Neural progenitor cell (in vitro differentiated cells): Measurements from ENCODE around the gene ABTB2. TPM values are rescaled to one million over a fixed set of nuclear protein-coding genes. Genes with fewer than 3 reads are reported as not detected.

Source experiments
- DNase-seq: peaks from one replicate; pipeline ENCODE4 v3.0.0-alpha.2; 2016; ENCODE audit warnings: low spot score
- H2AFZ ChIP-seq: fragments of 200-600 bp; sonication (generic); replicated peaks from 2 replicates; pipeline ENCODE4 v1.6.1; 2016; ENCODE audit warnings: antibody characterized with exemption
- H3F3A ChIP-seq: fragments of 200-600 bp; sonication (generic); 2 replicates; pipeline ENCODE4 v1.6.1; 2016; ENCODE audit warnings: antibody characterized with exemption, low read depth
- H3K27ac ChIP-seq: fragments of 200-600 bp; sonication (generic); 2 replicates; pipeline ENCODE4 v1.5.1; 2016; ENCODE audit warnings: mild to moderate bottlenecking
- H3K27me3 ChIP-seq: fragments of 200-600 bp; sonication (generic); 2 replicates; pipeline ENCODE4 v1.6.1; 2016; ENCODE audit warnings: mild to moderate bottlenecking, moderate library complexity
- H3K36me3 ChIP-seq: fragments of 200-600 bp; sonication (generic); 2 replicates; pipeline ENCODE4 v1.5.1; 2016
- H3K4me1 ChIP-seq: fragments of 200-600 bp; sonication (generic); 2 replicates; pipeline ENCODE4 v1.6.1; 2016; ENCODE audit warnings: mixed run types
- H3K4me2 ChIP-seq: fragments of 200-600 bp; sonication (generic); 2 replicates; pipeline ENCODE4 v1.6.1; 2016
- H3K4me3 ChIP-seq: fragments of 200-600 bp; sonication (generic); 2 replicates; pipeline ENCODE4 v1.5.1; 2016
- H3K79me2 ChIP-seq: fragments of 200-600 bp; sonication (generic); 2 replicates; pipeline ENCODE4 v1.6.1; 2016; ENCODE audit warnings: low read depth
- H3K9ac ChIP-seq: fragments of 200-600 bp; sonication (generic); 2 replicates; pipeline ENCODE4 v1.6.1; 2016
- H3K9me3 ChIP-seq: fragments of 200-600 bp; sonication (generic); 2 replicates; pipeline ENCODE4 v1.5.1; 2016; ENCODE audit warnings: low read depth
- H4K20me1 ChIP-seq: fragments of 200-600 bp; sonication (generic); 2 replicates; pipeline ENCODE4 v1.6.1; 2016; ENCODE audit warnings: low read depth
- H3K27ac Mint-ChIP-seq: 3 replicates; pipeline ENCODE4 v1.8.0; 2021; ENCODE audit warnings: mixed read lengths
- H3K27me3 Mint-ChIP-seq: 2 replicates; pipeline ENCODE4 v1.8.0; 2022; ENCODE audit warnings: low read depth, mild to moderate bottlenecking, inconsistent platforms, moderate library complexity, mixed read lengths; ENCODE audit not compliant: insufficient read depth
- H3K36me3 Mint-ChIP-seq: 3 replicates; pipeline ENCODE4 v1.8.0; 2021; ENCODE audit warnings: mixed read lengths
- H3K4me1 Mint-ChIP-seq: 3 replicates; pipeline ENCODE4 v1.8.0; 2021; ENCODE audit warnings: mixed read lengths
- H3K4me3 Mint-ChIP-seq: 3 replicates; pipeline ENCODE4 v1.8.0; 2021; ENCODE audit warnings: mild to moderate bottlenecking, moderate library complexity, mixed read lengths
- H3K9me3 Mint-ChIP-seq: 3 replicates; pipeline ENCODE4 v1.8.0; 2020; ENCODE audit warnings: mixed read lengths
- EZH2 ChIP-seq: fragments of 200-600 bp; sonication (generic); IDR thresholded peaks from 2 replicates; pipeline ENCODE4 v1.6.1; 2017; ENCODE audit warnings: antibody characterized with exemption, mild to moderate bottlenecking, moderate library complexity
- EZH2phosphoT487 ChIP-seq: fragments of 200-600 bp; sonication (generic); IDR thresholded peaks from 2 replicates; pipeline ENCODE4 v1.6.1; 2017; ENCODE audit warnings: antibody characterized with exemption
- total RNA-seq: library from RNA; depleted of rRNA; stranded (reverse); fragments of >200 nt; gene quantifications from 2 replicates; pipeline ENCODE4 v1.2.3, GENCODE V29; 2015; ENCODE audit warnings: low replicate concordance
- TF ChIP-seq, protein P1 (sequence below): fragments of 200-600 bp; sonication (generic); IDR thresholded peaks from 2 replicates; pipeline ENCODE4 v1.5.1; 2017; ENCODE audit warnings: antibody characterized with exemption, mild to moderate bottlenecking

Gene ABTB2
- total RNA-seq, 1 donor from 2014 or later = 0.37 TPM

- Histone ChIP-seq H3K27me3 (no peaks in the 10 kb centered on the region), H3K4me3 (no peak overlapping the region), H3F3A (peaks cover 11% of the 10 kb centered on the region), H3K4me2 (no peak overlapping the region), H3K9ac (no peak overlapping the region), H3K79me2 (no peaks in the 10 kb centered on the region), H3K4me1 (peaks cover 15% of the 10 kb centered on the region), H3K36me3 (no peaks in the 10 kb centered on the region), H4K20me1 (no peaks in the 10 kb centered on the region), H3K27ac (no peak overlapping the region), H3K9me3 (no peaks in the 10 kb centered on the region), H2AFZ (no peak overlapping the region)
- TF ChIP-seq EZH2 (no peak), EZH2phosphoT487 (no peak)
- H3K4me1 Mint-ChIP-seq = peaks cover 48% of the 10 kb centered on the region
- H3K9me3 Mint-ChIP-seq = no peaks in the 10 kb centered on the region
- H3K27me3 Mint-ChIP-seq = peaks cover 2% of the 10 kb centered on the region
- H3K27ac Mint-ChIP-seq = no peak overlapping the region
- H3K4me3 Mint-ChIP-seq = no peak overlapping the region
- peak; percentile 24 for DNase-seq
- no peaks in the 10 kb centered on the region for H3K36me3 Mint-ChIP-seq
These were observed 148.0 kb downstream of the ABTB2 start for GRCh38 chr11:34209809-34210208.

- no peak overlapping the region for H3K9ac ChIP-seq
These were observed 149.3 kb downstream of the ABTB2 start for GRCh38 chr11:34208266-34209135.

DNA sequence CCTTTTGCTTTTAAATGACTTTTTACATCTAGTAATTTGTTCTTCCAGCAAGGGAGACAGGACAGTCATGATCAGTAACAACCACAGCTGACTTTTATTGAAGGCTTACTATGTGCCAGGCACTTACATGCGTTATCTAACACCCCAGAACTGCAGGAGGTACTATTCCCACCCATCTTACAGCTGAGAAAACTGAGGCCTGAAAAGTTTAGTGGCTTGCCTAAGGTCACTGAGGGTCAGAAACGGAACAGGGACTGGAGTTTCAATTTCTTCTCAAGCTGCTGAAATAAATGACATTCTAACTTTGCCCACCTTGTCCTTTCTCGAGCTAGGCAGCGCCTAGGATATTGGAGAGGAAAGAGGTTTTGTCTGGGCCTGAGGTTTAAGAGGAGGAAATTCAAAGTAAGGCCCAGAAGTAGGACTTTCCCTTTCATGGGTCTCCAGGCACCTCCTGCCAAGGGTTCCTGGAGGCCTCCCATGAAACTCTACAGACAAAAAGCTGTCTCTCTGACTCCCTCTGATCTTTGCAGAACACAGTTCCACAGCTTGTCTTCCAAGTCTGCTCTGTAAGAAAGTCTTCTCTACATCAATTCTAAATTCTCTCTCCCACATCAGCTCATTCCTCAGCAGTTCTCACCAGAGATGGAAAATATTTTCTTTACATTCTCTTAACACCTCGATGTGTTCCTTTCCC lies 150.2 kb downstream of the ABTB2 start:
- no peaks in the 10 kb centered on the region for H3K36me3 Mint-ChIP-seq

More at GRCh38 chr11:34208266-34209135, 149.3 kb downstream of the ABTB2 start:
- Mint-ChIP-seq H3K9me3 (no peaks in the 10 kb centered on the region), H3K4me1 (peaks cover 51% of the 10 kb centered on the region), H3K4me3 (no peak overlapping the region), H3K27me3 (peaks cover 2% of the 10 kb centered on the region), H3K27ac (peak overlapping the region; percentile 64), H3K36me3 (no peaks in the 10 kb centered on the region)
- Histone ChIP-seq H3K27me3 (no peaks in the 10 kb centered on the region), H3K4me2 (no peak overlapping the region), H3K4me1 (peaks cover 15% of the 10 kb centered on the region), H3K4me3 (no peak overlapping the region), H3F3A (peaks cover 11% of the 10 kb centered on the region), H2AFZ (no peak overlapping the region), H3K79me2 (no peaks in the 10 kb centered on the region), H3K9me3 (no peaks in the 10 kb centered on the region), H3K27ac (no peak overlapping the region), H4K20me1 (no peaks in the 10 kb centered on the region), H3K36me3 (no peaks in the 10 kb centered on the region)
- DNase-seq = no peak
- TF ChIP-seq EZH2phosphoT487 = no peak
- no peak for TF ChIP-seq EZH2
- TF ChIP-seq, protein P1, sequence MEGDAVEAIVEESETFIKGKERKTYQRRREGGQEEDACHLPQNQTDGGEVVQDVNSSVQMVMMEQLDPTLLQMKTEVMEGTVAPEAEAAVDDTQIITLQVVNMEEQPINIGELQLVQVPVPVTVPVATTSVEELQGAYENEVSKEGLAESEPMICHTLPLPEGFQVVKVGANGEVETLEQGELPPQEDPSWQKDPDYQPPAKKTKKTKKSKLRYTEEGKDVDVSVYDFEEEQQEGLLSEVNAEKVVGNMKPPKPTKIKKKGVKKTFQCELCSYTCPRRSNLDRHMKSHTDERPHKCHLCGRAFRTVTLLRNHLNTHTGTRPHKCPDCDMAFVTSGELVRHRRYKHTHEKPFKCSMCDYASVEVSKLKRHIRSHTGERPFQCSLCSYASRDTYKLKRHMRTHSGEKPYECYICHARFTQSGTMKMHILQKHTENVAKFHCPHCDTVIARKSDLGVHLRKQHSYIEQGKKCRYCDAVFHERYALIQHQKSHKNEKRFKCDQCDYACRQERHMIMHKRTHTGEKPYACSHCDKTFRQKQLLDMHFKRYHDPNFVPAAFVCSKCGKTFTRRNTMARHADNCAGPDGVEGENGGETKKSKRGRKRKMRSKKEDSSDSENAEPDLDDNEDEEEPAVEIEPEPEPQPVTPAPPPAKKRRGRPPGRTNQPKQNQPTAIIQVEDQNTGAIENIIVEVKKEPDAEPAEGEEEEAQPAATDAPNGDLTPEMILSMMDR = no peak

More for the DNA sequence above, 150.2 kb downstream of the ABTB2 start:
- Mint-ChIP-seq H3K27me3 (peaks cover 2% of the 10 kb centered on the region), H3K27ac (no peak overlapping the region), H3K4me3 (no peak overlapping the region), H3K9me3 (no peaks in the 10 kb centered on the region), H3K4me1 (peaks cover 55% of the 10 kb centered on the region)
- Histone ChIP-seq H3K4me3 (no peak overlapping the region), H3K79me2 (no peaks in the 10 kb centered on the region), H4K20me1 (no peaks in the 10 kb centered on the region), H3K4me2 (peak overlapping the region; percentile 43), H3F3A (peaks cover 11% of the 10 kb centered on the region), H2AFZ (no peak overlapping the region), H3K9me3 (no peaks in the 10 kb centered on the region), H3K36me3 (no peaks in the 10 kb centered on the region), H3K27me3 (no peaks in the 10 kb centered on the region), H3K4me1 (peaks cover 15% of the 10 kb centered on the region), H3K9ac (no peak overlapping the region), H3K27ac (no peak overlapping the region)
- no peak for DNase-seq
- no peak for TF ChIP-seq EZH2
- TF ChIP-seq, protein P1 = no peak
- no peak for TF ChIP-seq EZH2phosphoT487
